ENCODE results near the gene MAPK10.

DNA sequence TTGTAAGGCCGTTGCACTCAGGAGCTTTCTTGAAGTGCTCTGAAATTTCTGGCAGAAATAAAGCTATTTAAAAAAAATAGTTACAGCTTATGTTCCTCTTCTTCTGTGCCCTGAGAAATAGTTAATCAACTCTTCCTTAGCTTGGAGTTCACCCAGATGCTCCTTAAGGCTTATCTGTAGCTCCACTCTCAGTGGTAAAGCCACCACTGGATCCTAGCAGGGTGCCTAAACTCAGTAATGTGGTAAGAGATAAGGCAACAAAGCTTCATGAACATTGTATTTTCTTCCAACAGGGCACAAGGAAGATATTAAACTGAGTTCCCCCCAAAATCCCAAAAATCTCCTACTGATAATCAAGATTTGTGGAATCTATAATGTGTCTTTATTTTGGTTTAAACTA is 299.5 kb downstream of the MAPK10 start:
- TF ChIP-seq EZH2 (IDR thresholded peaks at IDR 0.05; ENCODE audit: low read length, unreplicated experiment) = no peak
- TF ChIP-seq, protein P1, sequence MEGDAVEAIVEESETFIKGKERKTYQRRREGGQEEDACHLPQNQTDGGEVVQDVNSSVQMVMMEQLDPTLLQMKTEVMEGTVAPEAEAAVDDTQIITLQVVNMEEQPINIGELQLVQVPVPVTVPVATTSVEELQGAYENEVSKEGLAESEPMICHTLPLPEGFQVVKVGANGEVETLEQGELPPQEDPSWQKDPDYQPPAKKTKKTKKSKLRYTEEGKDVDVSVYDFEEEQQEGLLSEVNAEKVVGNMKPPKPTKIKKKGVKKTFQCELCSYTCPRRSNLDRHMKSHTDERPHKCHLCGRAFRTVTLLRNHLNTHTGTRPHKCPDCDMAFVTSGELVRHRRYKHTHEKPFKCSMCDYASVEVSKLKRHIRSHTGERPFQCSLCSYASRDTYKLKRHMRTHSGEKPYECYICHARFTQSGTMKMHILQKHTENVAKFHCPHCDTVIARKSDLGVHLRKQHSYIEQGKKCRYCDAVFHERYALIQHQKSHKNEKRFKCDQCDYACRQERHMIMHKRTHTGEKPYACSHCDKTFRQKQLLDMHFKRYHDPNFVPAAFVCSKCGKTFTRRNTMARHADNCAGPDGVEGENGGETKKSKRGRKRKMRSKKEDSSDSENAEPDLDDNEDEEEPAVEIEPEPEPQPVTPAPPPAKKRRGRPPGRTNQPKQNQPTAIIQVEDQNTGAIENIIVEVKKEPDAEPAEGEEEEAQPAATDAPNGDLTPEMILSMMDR (conservative IDR thresholded peaks at IDR 0.05; ENCODE audit: low read depth, low read length) = no peak
- TF ChIP-seq EZH2phosphoT487 (IDR thresholded peaks at IDR 0.05; ENCODE audit: borderline replicate concordance, low read length) = no peak

Measured in PC-3 (cell line).